D721Med (cell line): ENCODE measurements around the gene IL1RAPL1.
"Not testable (repeated sequence)": the region's sequence is repeated elsewhere in the genome, so short reads cannot be mapped to it uniquely, and the experiment has no call there.

ENCODE experiments used
- DNase-seq: peaks from one replicate; pipeline ENCODE4 v3.0.0; 2011; ENCODE audit warnings: low spot score; ENCODE audit not compliant: insufficient read length
- FAIRE-seq: peaks from 2 replicates; lab custom pipeline; 2011; peaks lifted over from hg19 to GRCh38; lab: Jason Lieb, UNC
- TF ChIP-seq, protein P1 (sequence below): IDR thresholded peaks from 2 replicates; pipeline ENCODE4 v1.5.1; 2012; ENCODE audit warnings: mild to moderate bottlenecking, control low read depth; ENCODE audit not compliant: insufficient read depth; ENCODE audit errors: missing control alignments

Gene IL1RAPL1

DNA sequence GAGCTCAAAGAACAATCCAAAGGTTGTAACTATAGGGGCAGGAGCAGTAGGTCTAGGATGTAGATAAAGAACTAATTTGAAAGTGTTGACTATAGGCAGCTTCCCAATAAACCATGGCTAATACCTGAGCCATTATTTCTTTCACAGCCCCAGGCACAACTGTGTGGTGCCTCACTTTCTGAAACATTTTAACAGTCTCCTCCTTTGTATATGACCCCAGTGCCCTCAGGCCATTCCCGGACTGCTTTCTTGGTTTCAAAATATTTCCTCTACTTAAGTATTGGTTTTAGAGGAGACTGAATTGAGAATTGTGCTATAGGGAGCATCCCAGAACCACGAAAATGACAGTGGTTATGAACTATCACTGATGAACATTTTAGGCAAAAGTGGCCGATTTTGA is 728.7 kb downstream of the IL1RAPL1 start:
- no peak for DNase-seq
- TF ChIP-seq, protein P1, sequence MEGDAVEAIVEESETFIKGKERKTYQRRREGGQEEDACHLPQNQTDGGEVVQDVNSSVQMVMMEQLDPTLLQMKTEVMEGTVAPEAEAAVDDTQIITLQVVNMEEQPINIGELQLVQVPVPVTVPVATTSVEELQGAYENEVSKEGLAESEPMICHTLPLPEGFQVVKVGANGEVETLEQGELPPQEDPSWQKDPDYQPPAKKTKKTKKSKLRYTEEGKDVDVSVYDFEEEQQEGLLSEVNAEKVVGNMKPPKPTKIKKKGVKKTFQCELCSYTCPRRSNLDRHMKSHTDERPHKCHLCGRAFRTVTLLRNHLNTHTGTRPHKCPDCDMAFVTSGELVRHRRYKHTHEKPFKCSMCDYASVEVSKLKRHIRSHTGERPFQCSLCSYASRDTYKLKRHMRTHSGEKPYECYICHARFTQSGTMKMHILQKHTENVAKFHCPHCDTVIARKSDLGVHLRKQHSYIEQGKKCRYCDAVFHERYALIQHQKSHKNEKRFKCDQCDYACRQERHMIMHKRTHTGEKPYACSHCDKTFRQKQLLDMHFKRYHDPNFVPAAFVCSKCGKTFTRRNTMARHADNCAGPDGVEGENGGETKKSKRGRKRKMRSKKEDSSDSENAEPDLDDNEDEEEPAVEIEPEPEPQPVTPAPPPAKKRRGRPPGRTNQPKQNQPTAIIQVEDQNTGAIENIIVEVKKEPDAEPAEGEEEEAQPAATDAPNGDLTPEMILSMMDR = no peak
- no peak for FAIRE-seq

DNA sequence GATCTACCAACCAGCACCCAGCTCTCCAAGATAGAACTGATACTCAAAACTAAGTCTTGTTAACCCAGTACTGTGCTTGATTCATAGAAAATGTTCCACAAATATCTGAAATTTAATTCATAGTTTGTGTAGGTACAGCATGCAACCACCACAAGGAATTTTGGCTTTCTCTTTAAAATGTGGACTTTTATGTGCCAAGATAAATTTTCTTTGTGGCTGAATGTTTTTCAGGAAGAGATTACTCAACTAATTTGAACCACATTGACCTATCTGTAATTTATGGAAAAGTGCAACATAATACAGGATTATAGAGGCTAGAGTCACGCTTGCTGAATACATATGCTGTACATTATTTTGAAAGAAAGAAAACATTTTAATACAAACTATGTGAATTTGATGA is 730.8 kb downstream of the IL1RAPL1 start:
- TF ChIP-seq, protein P1 = no peak
- FAIRE-seq = no peak
- no peak for DNase-seq

DNA sequence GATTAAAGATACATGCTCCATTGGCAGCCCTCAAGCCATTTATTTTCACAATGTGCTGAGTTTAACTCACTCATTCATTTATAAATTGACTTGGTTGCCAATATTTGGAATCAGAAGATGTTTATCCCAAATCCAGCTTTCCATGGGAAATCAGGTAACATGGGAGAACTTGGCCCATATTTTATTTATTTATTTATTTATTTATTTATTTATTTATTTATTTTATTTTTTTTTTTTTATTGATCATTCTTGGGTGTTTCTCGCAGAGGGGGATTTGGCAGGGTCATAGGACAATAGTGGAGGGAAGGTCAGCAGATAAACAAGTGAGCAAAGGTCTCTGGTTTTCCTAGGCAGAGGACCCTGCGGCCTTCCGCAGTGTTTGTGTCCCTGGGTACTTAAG is 745.2 kb downstream of the IL1RAPL1 start:
- peak; percentile 41 for FAIRE-seq
- DNase-seq = not testable (repeated sequence)

DNA sequence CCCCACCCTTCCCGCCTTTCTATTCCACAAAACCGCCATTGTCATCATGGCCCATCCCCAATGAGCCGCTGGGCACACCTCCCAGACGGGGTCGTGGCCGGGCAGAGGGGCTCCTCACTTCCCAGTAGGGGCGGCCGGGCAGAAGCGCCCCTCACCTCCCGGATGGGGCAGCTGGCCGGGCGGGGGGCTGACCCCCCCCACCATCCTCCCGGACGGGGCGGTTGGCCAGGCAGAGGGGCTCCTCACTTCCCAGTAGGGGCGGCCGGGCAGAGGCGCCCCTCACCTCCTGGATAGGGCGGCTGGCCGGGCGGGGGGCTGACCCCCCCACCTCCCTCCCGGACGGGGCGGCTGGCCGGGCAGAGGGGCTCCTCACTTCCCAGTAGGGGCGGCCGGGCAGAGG is 745.8 kb downstream of the IL1RAPL1 start:
- not testable (repeated sequence) for FAIRE-seq, DNase-seq

DNA sequence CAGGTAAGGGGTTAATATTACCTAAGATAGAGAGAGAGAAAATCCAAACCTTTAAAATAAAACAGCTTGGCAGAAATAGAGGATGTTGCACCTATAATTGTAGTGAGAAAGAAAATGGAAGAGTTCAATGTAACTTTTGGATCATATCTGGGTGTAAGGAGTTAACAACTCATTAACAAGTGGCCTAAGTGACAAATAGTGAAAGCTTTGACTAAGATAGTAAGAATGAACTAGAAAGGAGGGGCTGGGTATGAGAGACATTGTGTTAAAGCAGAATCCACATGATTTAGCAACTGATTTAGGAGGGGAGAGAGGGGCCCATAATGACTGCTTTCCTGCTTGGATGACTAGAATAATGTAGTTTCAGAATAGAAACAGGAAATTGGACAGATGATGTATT is 761.0 kb downstream of the IL1RAPL1 start:
- FAIRE-seq (no peak), DNase-seq (no peak)
- TF ChIP-seq, protein P1 = no peak

DNA sequence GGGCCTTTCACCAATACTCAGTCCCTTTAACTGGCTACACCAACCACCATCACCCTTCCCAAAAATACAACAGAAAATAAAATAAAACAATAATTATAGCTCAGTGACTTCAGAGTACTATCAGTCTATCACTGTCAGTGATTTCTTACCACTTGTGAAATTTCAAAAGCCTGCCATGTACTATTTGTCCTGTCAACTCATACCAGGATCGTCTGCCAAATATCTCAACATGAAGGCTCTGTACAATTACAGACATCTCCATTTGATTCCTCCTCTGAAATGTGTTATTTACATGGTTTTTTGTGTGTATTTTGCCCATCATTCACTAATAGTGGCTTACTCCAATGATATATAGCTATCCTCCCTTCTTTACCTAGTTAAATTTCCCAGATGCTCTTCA is 772.0 kb downstream of the IL1RAPL1 start:
- DNase-seq = no peak
- no peak for FAIRE-seq

DNA sequence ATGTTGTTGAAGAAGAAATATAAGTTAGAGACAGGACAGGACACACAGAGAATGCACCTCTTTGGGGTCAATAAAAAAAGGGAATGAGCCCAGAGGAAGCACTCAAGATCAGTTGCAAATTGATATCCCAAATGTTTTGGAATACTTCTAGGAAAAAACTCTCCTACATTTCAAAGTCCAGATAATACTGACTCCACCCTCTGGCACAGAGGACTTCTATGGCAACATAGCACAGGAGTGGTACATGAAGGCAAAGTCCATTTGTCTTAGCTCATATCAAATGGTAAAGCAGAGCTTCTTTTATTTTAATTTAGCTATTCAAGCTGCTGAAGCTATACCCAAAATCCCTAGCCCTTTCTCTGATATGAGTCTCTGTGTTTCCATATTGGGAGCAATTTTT is 787.5 kb downstream of the IL1RAPL1 start:
- FAIRE-seq, DNase-seq: not testable (repeated sequence)

More for the DNA sequence above, 772.0 kb downstream of the IL1RAPL1 start:
- TF ChIP-seq, protein P1 = no peak

DNA sequence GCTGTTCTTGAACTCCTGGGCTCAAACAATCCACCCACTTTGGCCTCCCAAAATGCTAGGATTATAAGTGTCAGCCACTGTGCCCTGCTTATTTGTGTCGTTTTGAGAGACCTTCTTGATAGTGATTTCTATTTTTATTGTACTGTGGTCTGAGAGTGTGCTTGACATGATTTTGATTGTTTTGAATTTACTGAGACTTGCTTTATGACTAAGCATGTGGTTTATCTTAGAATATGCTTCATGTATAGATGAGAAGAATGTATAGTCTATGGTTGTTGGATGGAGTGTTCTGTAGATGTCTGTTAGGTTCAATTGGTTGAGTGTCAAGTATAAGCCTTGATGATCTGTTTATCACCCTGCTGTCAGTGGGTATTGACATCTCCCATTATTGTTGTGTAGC is 789.3 kb downstream of the IL1RAPL1 start:
- DNase-seq = no peak
- FAIRE-seq = no peak
- TF ChIP-seq, protein P1 = no peak

DNA sequence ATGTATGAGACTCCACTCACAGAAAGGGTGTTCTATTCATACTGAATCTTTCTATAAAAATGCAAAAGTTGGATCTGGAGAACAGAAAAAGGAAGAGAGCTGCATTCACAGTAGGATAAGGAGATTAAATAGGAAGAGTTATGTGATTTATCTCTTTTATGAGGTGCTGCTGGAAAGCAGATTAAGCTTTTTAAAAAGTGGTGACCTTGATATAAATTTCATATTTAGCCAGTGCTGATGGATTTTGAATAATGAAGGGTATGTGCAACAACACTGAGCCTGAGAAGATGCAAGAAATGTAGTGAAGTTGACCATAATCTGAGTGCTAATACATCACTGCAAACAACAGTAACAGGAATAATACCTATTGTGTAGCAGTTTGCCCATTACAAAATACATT is 795.6 kb downstream of the IL1RAPL1 start:
- TF ChIP-seq, protein P1 = no peak
- no peak for DNase-seq
- FAIRE-seq = no peak
